Karpas-422 (cell line): Measurements from ENCODE around the gene PARP4. TPM values are rescaled to one million over a fixed set of nuclear protein-coding genes. Genes with fewer than 3 reads are reported as not detected.
"Not testable (repeated sequence)": the region's sequence is repeated elsewhere in the genome, so short reads cannot be mapped to it uniquely, and the experiment has no call there.

ENCODE experiments used
- DNase-seq: peaks from one replicate; pipeline ENCODE4 v3.0.0-alpha.2; 2015
- H2AFZ ChIP-seq: fragments of 200-600 bp; sonication (generic); 2 replicates; pipeline ENCODE4 v1.6.1; 2014; ENCODE audit warnings: antibody characterized with exemption, low read length, mixed read lengths
- H3K27ac ChIP-seq: fragments of 200-600 bp; sonication (generic); 2 replicates; pipeline ENCODE4 v1.5.1; 2014; ENCODE audit warnings: mild to moderate bottlenecking, low read length, moderate library complexity
- H3K27me3 ChIP-seq: fragments of 200-600 bp; sonication (generic); 2 replicates; pipeline ENCODE4 v1.6.1; 2014; ENCODE audit warnings: low read length, mixed read lengths
- H3K36me3 ChIP-seq: fragments of 200-600 bp; sonication (generic); 2 replicates; pipeline ENCODE4 v1.6.1; 2014; ENCODE audit warnings: low read length, mixed read lengths; ENCODE audit not compliant: insufficient read depth
- H3K4me1 ChIP-seq: fragments of 200-600 bp; sonication (generic); 2 replicates; pipeline ENCODE4 v1.6.1; 2014; ENCODE audit warnings: mild to moderate bottlenecking, low read length, mixed read lengths
- H3K4me2 ChIP-seq: fragments of 200-600 bp; sonication (generic); 2 replicates; pipeline ENCODE4 v1.6.1; 2014; ENCODE audit warnings: low read length, low read depth, mild to moderate bottlenecking; ENCODE audit not compliant: poor library complexity, severe bottlenecking
- H3K4me3 ChIP-seq: fragments of 200-600 bp; sonication (generic); 2 replicates; pipeline ENCODE4 v1.5.1; 2014; ENCODE audit warnings: mild to moderate bottlenecking, antibody characterized with exemption, low read length, mixed read lengths
- H3K79me2 ChIP-seq: fragments of 200-600 bp; sonication (generic); 2 replicates; pipeline ENCODE4 v1.6.1; 2014; ENCODE audit warnings: mild to moderate bottlenecking, low read length, mixed read lengths
- H3K9ac ChIP-seq: fragments of 200-600 bp; sonication (generic); 2 replicates; pipeline ENCODE4 v1.6.0; 2014; ENCODE audit warnings: low read length
- H3K9me2 ChIP-seq: fragments of 200-600 bp; sonication (generic), shearing (Covaris generic); replicated peaks from 2 replicates; pipeline ENCODE4 v1.6.0; 2014; ENCODE audit warnings: mild to moderate bottlenecking, low read length, moderate library complexity; ENCODE audit not compliant: insufficient read depth
- H3K9me3 ChIP-seq: fragments of 300-700, 200-600 bp; sonication (generic); 2 replicates; pipeline ENCODE4 v1.6.1; 2014; ENCODE audit warnings: low read length, mixed read lengths
- H4K20me1 ChIP-seq: fragments of 200-600 bp; sonication (generic); 2 replicates; pipeline ENCODE4 v1.6.1; 2014; ENCODE audit warnings: mild to moderate bottlenecking, antibody characterized with exemption, low read length, low read depth; ENCODE audit not compliant: insufficient read depth
- total RNA-seq: library from RNA; depleted of rRNA; stranded (reverse); fragments of >200 nt; shearing (Covaris generic); gene quantifications from 2 replicates; pipeline ENCODE4 v1.2.3, GENCODE V29; 2014; ENCODE audit warnings: low replicate concordance

PARP4 gene
- total RNA-seq, 1 experiment from 2014 or later, result 33.0 TPM

- H3K36me3 ChIP-seq, result peaks cover 15% of the 10 kb centered on the region; the same call in 1 of the 2 replicates
- H3K4me2 ChIP-seq, result no peak overlapping the region
Measured at GRCh38 chr13:24500977-24501376, 11.6 kb downstream of the PARP4 start.

DNA sequence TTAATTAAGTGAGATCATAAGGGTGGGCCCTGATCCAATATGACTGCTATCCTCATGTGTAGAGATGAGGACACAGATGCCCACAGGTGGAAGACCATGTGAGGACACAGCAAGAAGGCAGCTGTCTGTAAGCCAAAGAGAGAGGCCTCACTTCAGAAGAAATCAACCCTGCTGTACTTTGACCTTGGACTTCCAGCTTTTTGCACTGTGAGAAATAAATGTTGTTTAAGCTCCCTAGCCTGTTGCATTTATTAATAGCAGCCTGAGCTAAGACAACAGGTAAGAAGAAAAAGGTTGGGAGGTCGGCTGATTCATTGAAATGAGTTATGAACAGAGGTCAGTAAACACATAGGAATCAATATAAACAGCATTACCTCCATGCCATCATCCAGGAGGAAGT, 14.8 kb downstream of the PARP4 start:
- H3K4me3 ChIP-seq, result no peak overlapping the region
- H3K9me2 ChIP-seq, result no peaks in the 10 kb centered on the region
- no peak overlapping the region for H2AFZ ChIP-seq
- no peak overlapping the region for H3K9ac ChIP-seq
- H3K27ac ChIP-seq, result no peak overlapping the region
- no peaks in the 10 kb centered on the region for H3K27me3 ChIP-seq
- H4K20me1 ChIP-seq, result 0 out of 2 replicates have a peak, but pooled peaks cover 3% of the 10 kb centered on the region
- H3K79me2 ChIP-seq, result peaks cover 8% of the 10 kb centered on the region
- peaks cover 33% of the 10 kb centered on the region for H3K36me3 ChIP-seq
- no peak for DNase-seq
- no peak overlapping the region for H3K4me2 ChIP-seq
- no peaks in the 10 kb centered on the region for H3K4me1 ChIP-seq
- H3K9me3 ChIP-seq, result no peaks in the 10 kb centered on the region

More at GRCh38 chr13:24500977-24501376, 11.6 kb downstream of the PARP4 start:
- H3K4me1 ChIP-seq, result no peaks in the 10 kb centered on the region
- H3K4me3 ChIP-seq, result no peak overlapping the region
- DNase-seq, result no peak
- H3K9me2 ChIP-seq, result no peaks in the 10 kb centered on the region
- no peaks in the 10 kb centered on the region for H3K27me3 ChIP-seq
- H3K9me3 ChIP-seq, result no peaks in the 10 kb centered on the region
- no peak overlapping the region for H2AFZ ChIP-seq
- H3K9ac ChIP-seq, result no peak overlapping the region
- no peak overlapping the region for H3K27ac ChIP-seq
- peaks cover 36% of the 10 kb centered on the region for H3K79me2 ChIP-seq
- no peaks in the 10 kb centered on the region for H4K20me1 ChIP-seq

DNA sequence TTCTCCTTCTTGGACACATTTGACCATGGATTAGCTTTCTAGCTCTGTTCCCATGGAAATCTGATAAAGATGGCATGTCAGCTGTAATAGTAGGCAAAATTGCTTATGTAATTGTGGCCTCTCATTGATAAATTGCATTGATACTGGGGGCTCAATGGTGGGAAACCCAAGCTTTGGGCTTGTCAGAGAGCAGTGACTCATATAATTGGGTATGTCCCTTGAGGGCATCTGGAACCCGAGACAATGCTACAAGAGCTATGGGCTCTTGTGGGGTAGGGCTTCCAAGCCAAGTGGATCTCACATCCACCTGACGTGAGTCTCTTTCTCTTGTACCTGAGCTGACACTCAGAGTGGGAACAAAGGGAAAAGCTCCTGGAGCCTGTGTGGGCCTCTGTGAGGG, 16.3 kb downstream of the PARP4 start:
- peaks cover 32% of the 10 kb centered on the region for H3K36me3 ChIP-seq
- H3K27me3 ChIP-seq, H3K4me1 ChIP-seq, H4K20me1 ChIP-seq, H3K27ac ChIP-seq, H3K4me3 ChIP-seq, H3K9ac ChIP-seq, DNase-seq, H3K9me3 ChIP-seq, H3K9me2 ChIP-seq, H2AFZ ChIP-seq, H3K4me2 ChIP-seq, H3K79me2 ChIP-seq: not testable (repeated sequence)

GRCh38 chr13:24495151-24495729, 17.3 kb downstream of the PARP4 start:
- H3K4me1 ChIP-seq, result no peaks in the 10 kb centered on the region
- peaks cover 35% of the 10 kb centered on the region for H3K36me3 ChIP-seq
- H3K9ac ChIP-seq, result no peak overlapping the region
- no peaks in the 10 kb centered on the region for H3K9me2 ChIP-seq
- no peak for DNase-seq
- 0 out of 2 replicates have a peak, but pooled peaks cover 3% of the 10 kb centered on the region for H4K20me1 ChIP-seq
- no peaks in the 10 kb centered on the region for H3K27me3 ChIP-seq
- no peaks in the 10 kb centered on the region for H3K9me3 ChIP-seq
- H3K27ac ChIP-seq, result no peak overlapping the region
- no peak overlapping the region for H3K4me3 ChIP-seq
- H2AFZ ChIP-seq, result no peak overlapping the region
- H3K79me2 ChIP-seq, result no peaks in the 10 kb centered on the region
- no peak overlapping the region for H3K4me2 ChIP-seq

DNA sequence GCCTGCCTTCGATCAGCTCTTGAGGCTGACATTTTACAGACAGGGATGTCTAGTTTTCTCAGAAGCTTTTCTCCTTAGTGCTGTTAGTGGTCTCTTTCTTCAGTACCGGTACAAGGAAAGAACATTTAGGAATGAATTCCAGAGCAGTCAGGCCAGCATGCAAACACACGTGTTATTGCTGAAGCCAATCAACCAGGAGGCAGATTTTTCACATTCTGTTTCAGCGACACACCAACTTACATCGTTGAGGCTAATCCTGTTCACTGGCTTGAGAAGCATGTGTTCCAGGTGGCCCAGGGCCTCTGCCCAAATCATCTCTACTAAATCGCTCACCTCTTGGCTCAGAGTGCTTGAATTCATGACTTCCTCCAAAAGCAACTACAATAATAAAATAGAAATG, 19.2 kb downstream of the PARP4 start:
- no peak overlapping the region for H2AFZ ChIP-seq
- H3K36me3 ChIP-seq, result peaks cover 40% of the 10 kb centered on the region
- no peak overlapping the region for H3K4me3 ChIP-seq
- no peak overlapping the region for H3K9ac ChIP-seq
- H3K4me2 ChIP-seq, result no peak overlapping the region
- H3K27me3 ChIP-seq, result no peaks in the 10 kb centered on the region
- H3K79me2 ChIP-seq, result no peaks in the 10 kb centered on the region
- no peak overlapping the region for H3K27ac ChIP-seq
- no peaks in the 10 kb centered on the region for H3K9me3 ChIP-seq
- H3K9me2 ChIP-seq, result no peaks in the 10 kb centered on the region
- H3K4me1 ChIP-seq, result no peaks in the 10 kb centered on the region
- 0 out of 2 replicates have a peak, but pooled peaks cover 3% of the 10 kb centered on the region for H4K20me1 ChIP-seq
- DNase-seq, result no peak

GRCh38 chr13:24491845-24492244, 20.7 kb downstream of the PARP4 start:
- H4K20me1 ChIP-seq, result 0 out of 2 replicates have a peak, but pooled peaks cover 3% of the 10 kb centered on the region
- no peak for DNase-seq
- no peak overlapping the region for H2AFZ ChIP-seq
- H3K36me3 ChIP-seq, result peaks cover 32% of the 10 kb centered on the region
- no peak overlapping the region for H3K9ac ChIP-seq
- no peaks in the 10 kb centered on the region for H3K27me3 ChIP-seq
- H3K27ac ChIP-seq, result no peak overlapping the region
- no peaks in the 10 kb centered on the region for H3K4me1 ChIP-seq
- H3K9me2 ChIP-seq, result no peaks in the 10 kb centered on the region
- H3K4me3 ChIP-seq, result no peak overlapping the region
- H3K79me2 ChIP-seq, result no peaks in the 10 kb centered on the region
- H3K4me2 ChIP-seq, result no peak overlapping the region
- H3K9me3 ChIP-seq, result no peaks in the 10 kb centered on the region

DNA sequence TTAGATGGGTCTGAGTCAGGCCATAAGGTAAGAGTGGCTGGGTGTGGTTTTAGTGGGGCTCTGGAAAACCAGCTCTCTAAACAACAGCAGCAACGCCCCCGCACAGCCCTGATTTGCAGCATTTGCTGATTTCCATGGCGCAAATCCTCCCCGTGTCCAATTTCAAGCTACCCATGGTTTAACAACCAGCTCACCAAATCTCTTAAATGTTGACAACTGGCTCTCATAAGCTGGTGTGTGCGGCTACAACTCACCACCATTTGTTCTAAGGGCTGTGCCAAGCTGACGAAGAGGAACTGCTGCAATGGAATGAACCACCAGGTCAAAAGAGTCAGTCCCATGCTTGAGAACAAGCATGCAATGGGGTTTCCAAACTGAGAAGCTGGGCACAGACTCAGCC, 22.9 kb downstream of the PARP4 start:
- DNase-seq, result no peak
- H3K27ac ChIP-seq, result no peak overlapping the region
- peaks cover 36% of the 10 kb centered on the region for H3K36me3 ChIP-seq
- 0 out of 2 replicates have a peak, but pooled peaks cover 3% of the 10 kb centered on the region for H4K20me1 ChIP-seq
- no peaks in the 10 kb centered on the region for H3K9me2 ChIP-seq
- H3K9me3 ChIP-seq, result no peaks in the 10 kb centered on the region
- H3K27me3 ChIP-seq, result no peaks in the 10 kb centered on the region
- no peaks in the 10 kb centered on the region for H3K4me1 ChIP-seq
- H3K4me3 ChIP-seq, result no peak overlapping the region
- no peaks in the 10 kb centered on the region for H3K79me2 ChIP-seq
- H2AFZ ChIP-seq, result no peak overlapping the region
- H3K4me2 ChIP-seq, result no peak overlapping the region
- no peak overlapping the region for H3K9ac ChIP-seq

- H3K36me3 ChIP-seq, result peaks cover 25% of the 10 kb centered on the region
- H3K4me2 ChIP-seq, H3K9me2 ChIP-seq, H3K27ac ChIP-seq, H3K9ac ChIP-seq, H3K9me3 ChIP-seq, DNase-seq, H4K20me1 ChIP-seq, H3K4me3 ChIP-seq, H3K4me1 ChIP-seq, H3K27me3 ChIP-seq, H2AFZ ChIP-seq, H3K79me2 ChIP-seq: not testable (repeated sequence)
Measured at GRCh38 chr13:24488092-24488491, 24.5 kb downstream of the PARP4 start.
